ENCODE results near the gene ARHGEF16. TPM values are rescaled to one million over a fixed set of nuclear protein-coding genes. Genes with fewer than 3 reads are reported as not detected.

ARHGEF16 gene
- total RNA-seq, 1 donor from 2014 or later, result not detected

- Mint-ChIP-seq H3K27me3 (ENCODE audit: insufficient read depth) (no peaks in the 10 kb centered on the region), H3K4me3 (no peak overlapping the region), H3K9me3 (no peaks in the 10 kb centered on the region), H3K27ac (no peak overlapping the region), H3K4me1 (ENCODE audit: low read depth) (no peaks in the 10 kb centered on the region), H3K36me3 (ENCODE audit: low read depth) (no peaks in the 10 kb centered on the region)
- intact Hi-C loops (cut with micrococcal nuclease), result no loop called here
- DNase-seq (ENCODE audit: low spot score), result no peak
Measured at GRCh38 chr1:3427711-3428704, 26.5 kb upstream of the ARHGEF16 start.

DNA sequence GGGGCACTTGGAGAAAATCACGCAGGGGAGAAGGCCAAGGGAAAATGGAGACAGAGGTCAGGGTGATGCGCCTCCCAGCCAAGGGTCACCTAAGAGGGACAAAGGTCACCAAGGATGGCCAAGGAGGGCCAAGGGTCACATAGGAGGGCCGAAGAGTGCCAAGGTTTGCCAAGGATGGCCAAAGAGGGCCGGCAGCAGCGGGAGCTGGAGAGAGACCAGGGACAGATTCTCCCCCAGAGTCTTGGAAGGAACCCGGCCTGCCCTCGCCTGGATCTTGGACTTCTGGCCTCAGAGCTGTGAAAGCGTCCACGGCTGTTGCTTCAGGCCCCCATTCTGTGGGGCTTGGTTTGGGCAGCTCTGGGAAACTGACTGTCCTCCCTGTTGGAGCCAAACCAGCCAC, 25.6 kb upstream of the ARHGEF16 start:
- H3K36me3 Mint-ChIP-seq (ENCODE audit: low read depth), result no peaks in the 10 kb centered on the region
- intact Hi-C loops (cut with micrococcal nuclease), result no loop called here
- no peaks in the 10 kb centered on the region for H3K9me3 Mint-ChIP-seq

DNA sequence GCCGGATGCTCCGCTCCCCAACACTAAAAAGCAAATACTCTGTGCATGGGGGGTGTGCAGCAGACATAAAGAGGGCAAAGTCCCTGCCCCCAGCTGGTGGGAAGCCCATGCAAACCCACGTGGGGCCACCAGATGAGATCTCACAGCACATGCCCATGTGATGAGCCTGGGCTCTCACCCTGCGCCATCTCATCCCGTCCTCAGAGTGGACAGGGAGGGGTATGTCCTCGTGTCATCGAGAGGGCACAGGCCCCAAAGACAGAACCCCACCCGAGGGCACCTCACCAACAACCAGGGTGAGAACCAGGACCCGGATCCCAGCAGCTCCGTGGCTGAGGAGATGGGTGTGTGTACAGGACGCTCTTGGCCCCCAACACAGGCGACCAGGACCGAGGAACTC, 25.1 kb upstream of the ARHGEF16 start:
- DNase-seq (ENCODE audit: low spot score), result no peak
- Mint-ChIP-seq H3K27me3 (ENCODE audit: insufficient read depth) (no peaks in the 10 kb centered on the region), H3K36me3 (ENCODE audit: low read depth) (no peaks in the 10 kb centered on the region), H3K27ac (no peak overlapping the region), H3K4me3 (no peak overlapping the region), H3K4me1 (ENCODE audit: low read depth) (no peaks in the 10 kb centered on the region), H3K9me3 (no peaks in the 10 kb centered on the region)
- intact Hi-C loops (cut with micrococcal nuclease), result no loop called here

More for the DNA sequence above, 25.6 kb upstream of the ARHGEF16 start:
- no peaks in the 10 kb centered on the region for H3K4me1 Mint-ChIP-seq (ENCODE audit: low read depth)
- H3K27ac Mint-ChIP-seq, result no peak overlapping the region
- H3K4me3 Mint-ChIP-seq, result no peak overlapping the region
- H3K27me3 Mint-ChIP-seq (ENCODE audit: insufficient read depth), result no peaks in the 10 kb centered on the region
- no peak for DNase-seq (ENCODE audit: low spot score)

DNA sequence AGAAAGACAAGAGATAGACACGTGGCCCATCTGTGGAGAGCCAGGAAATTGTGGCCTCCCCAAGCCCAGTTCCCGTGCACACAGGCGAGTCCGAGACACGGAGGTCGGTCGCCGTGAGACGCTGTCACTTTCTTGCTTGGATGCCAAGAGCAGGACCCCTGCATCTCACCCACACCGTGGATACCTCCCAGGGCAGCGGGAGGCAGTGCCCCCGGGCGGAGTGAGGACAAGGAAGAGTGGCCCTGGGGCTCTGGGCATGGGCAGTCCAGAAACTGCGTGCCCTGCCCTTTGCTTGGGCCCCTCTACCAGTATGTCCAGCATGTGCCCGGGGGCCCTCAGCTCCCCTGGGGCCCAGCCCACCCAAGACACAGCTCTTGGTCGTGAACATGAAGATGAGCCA, 24.7 kb upstream of the ARHGEF16 start:
- H3K4me1 Mint-ChIP-seq (ENCODE audit: low read depth), result no peaks in the 10 kb centered on the region
- H3K4me3 Mint-ChIP-seq, result no peak overlapping the region
- no peaks in the 10 kb centered on the region for H3K36me3 Mint-ChIP-seq (ENCODE audit: low read depth)
- no peaks in the 10 kb centered on the region for H3K27me3 Mint-ChIP-seq (ENCODE audit: insufficient read depth)
- no peak overlapping the region for H3K27ac Mint-ChIP-seq
- intact Hi-C loops (cut with micrococcal nuclease), result no loop called here
- H3K9me3 Mint-ChIP-seq, result no peaks in the 10 kb centered on the region
- DNase-seq (ENCODE audit: low spot score), result no peak

GRCh38 chr1:3430406-3430805, 24.1 kb upstream of the ARHGEF16 start:
- Mint-ChIP-seq H3K9me3 (no peaks in the 10 kb centered on the region), H3K4me1 (ENCODE audit: low read depth) (no peaks in the 10 kb centered on the region)
- intact Hi-C loops (cut with micrococcal nuclease), result no loop called here

DNA sequence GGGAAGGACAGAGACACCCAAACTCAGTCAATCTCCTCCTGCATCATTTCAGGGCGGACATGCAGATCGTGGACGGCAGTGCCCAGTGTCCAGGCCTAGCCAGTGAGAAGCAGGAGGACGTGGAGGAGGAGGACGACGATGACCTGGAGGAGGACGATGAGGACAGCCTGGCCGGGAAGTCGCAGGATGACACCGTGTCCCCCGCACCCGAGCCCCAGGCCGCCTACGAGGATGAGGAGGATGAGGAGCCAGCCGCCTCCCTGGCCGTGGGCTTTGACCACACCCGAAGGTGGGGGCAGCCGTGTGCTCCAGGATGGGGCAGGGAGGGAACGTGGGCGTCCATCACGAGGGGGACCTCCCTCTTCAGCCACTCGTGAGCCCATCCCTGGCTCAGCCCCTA, 23.6 kb upstream of the ARHGEF16 start:
- H3K27me3 Mint-ChIP-seq (ENCODE audit: insufficient read depth), result no peaks in the 10 kb centered on the region
- no peak overlapping the region for H3K4me3 Mint-ChIP-seq
- H3K9me3 Mint-ChIP-seq, result no peaks in the 10 kb centered on the region
- no peak overlapping the region for H3K27ac Mint-ChIP-seq
- no peak for DNase-seq (ENCODE audit: low spot score)
- H3K36me3 Mint-ChIP-seq (ENCODE audit: low read depth), result no peaks in the 10 kb centered on the region
- H3K4me1 Mint-ChIP-seq (ENCODE audit: low read depth), result no peaks in the 10 kb centered on the region
- intact Hi-C loops (cut with micrococcal nuclease), result no loop called here

More at GRCh38 chr1:3430406-3430805, 24.1 kb upstream of the ARHGEF16 start:
- Mint-ChIP-seq H3K27me3 (ENCODE audit: insufficient read depth) (no peaks in the 10 kb centered on the region), H3K27ac (no peak overlapping the region), H3K4me3 (no peak overlapping the region), H3K36me3 (ENCODE audit: low read depth) (no peaks in the 10 kb centered on the region)
- DNase-seq (ENCODE audit: low spot score), result no peak

DNA sequence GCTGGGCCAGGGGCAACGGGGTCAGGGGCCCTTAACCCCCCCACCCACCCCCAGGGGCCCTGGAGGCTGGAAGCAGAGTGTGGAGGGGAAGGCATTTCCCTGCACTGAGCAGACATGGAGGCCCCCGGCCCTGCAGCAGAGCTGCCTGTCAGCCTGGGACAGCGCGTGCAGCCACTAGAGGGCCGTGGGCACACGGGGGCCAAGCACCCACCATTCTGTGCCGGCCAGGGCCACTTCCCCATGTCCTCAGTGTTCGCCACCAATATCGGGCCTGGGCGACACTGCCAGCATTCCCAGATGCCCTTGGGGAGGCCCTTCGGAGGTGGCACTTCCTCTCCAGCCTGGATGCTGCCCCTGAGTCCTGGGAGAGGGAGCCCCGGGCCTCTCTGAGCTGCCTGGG, 23.2 kb upstream of the ARHGEF16 start:
- H3K4me3 Mint-ChIP-seq, result no peak overlapping the region
- H3K36me3 Mint-ChIP-seq (ENCODE audit: low read depth), result no peaks in the 10 kb centered on the region
- H3K4me1 Mint-ChIP-seq (ENCODE audit: low read depth), result no peaks in the 10 kb centered on the region
- no peak for DNase-seq (ENCODE audit: low spot score)
- no peaks in the 10 kb centered on the region for H3K27me3 Mint-ChIP-seq (ENCODE audit: insufficient read depth)
- no peaks in the 10 kb centered on the region for H3K9me3 Mint-ChIP-seq
- intact Hi-C loops (cut with micrococcal nuclease), result no loop called here
- no peak overlapping the region for H3K27ac Mint-ChIP-seq

GRCh38 chr1:3431686-3432085, 22.8 kb upstream of the ARHGEF16 start:
- no peaks in the 10 kb centered on the region for H3K9me3 Mint-ChIP-seq
- H3K4me3 Mint-ChIP-seq, result no peak overlapping the region
- no peak for DNase-seq (ENCODE audit: low spot score)
- no peak overlapping the region for H3K27ac Mint-ChIP-seq
- no peaks in the 10 kb centered on the region for H3K4me1 Mint-ChIP-seq (ENCODE audit: low read depth)
- no peaks in the 10 kb centered on the region for H3K36me3 Mint-ChIP-seq (ENCODE audit: low read depth)
- H3K27me3 Mint-ChIP-seq (ENCODE audit: insufficient read depth), result no peaks in the 10 kb centered on the region
- intact Hi-C loops (cut with micrococcal nuclease), result no loop called here

DNA sequence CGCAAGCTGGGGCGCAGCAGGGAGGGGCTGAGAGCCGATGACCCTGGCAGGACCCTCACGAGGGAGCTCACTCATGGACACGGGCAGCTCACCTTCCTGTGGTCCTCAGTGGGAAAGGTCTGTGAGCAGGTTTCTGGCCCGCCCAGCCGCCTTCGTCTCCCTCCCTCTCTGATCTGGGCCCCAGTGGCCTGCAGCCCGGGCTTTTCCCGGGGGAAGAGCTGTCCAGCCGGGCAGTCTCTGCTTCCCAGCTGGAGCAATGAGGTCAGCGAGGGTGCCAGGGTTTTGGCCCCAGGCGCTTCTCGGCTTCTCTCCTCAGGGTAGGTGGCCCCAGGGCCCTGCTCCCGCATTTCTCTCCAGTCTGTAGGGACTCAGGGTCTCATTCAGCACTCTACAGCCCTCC, 22.2 kb upstream of the ARHGEF16 start:
- intact Hi-C loops (cut with micrococcal nuclease), result no loop called here
- Mint-ChIP-seq H3K4me3 (no peak overlapping the region), H3K27me3 (ENCODE audit: insufficient read depth) (no peaks in the 10 kb centered on the region), H3K36me3 (ENCODE audit: low read depth) (no peaks in the 10 kb centered on the region), H3K4me1 (ENCODE audit: low read depth) (no peaks in the 10 kb centered on the region), H3K27ac (no peak overlapping the region), H3K9me3 (no peaks in the 10 kb centered on the region)
- no peak for DNase-seq (ENCODE audit: low spot score)

DNA sequence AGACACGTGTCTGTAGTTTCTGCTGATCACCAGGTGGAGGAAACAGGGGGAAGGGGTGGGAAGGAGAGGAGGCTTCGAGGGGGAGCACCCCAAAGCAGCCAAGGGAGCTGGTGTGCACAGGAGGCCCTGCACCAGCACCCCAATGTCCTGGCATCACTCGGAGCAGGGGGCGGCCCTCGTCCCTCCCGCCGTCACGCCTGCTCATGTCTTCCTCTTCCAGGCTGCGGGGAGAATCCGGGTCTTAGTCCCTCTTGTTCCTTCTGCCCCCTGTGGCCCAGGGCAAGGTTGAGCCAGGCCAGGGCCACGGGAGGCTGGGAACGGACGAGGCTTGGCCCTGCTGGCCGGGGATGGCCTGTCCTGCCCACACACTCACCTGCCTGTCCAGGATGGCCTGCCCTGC, 21.4 kb upstream of the ARHGEF16 start:
- no peaks in the 10 kb centered on the region for H3K36me3 Mint-ChIP-seq (ENCODE audit: low read depth)
- H3K27me3 Mint-ChIP-seq (ENCODE audit: insufficient read depth), result no peaks in the 10 kb centered on the region
- no peaks in the 10 kb centered on the region for H3K4me1 Mint-ChIP-seq (ENCODE audit: low read depth)
- no peaks in the 10 kb centered on the region for H3K9me3 Mint-ChIP-seq
- no peak overlapping the region for H3K4me3 Mint-ChIP-seq
- no peak overlapping the region for H3K27ac Mint-ChIP-seq
- no peak for DNase-seq (ENCODE audit: low spot score)
- intact Hi-C loops (cut with micrococcal nuclease), result no loop called here

- no peaks in the 10 kb centered on the region for H3K4me1 Mint-ChIP-seq (ENCODE audit: low read depth)
- no peaks in the 10 kb centered on the region for H3K27me3 Mint-ChIP-seq (ENCODE audit: insufficient read depth)
- no peaks in the 10 kb centered on the region for H3K9me3 Mint-ChIP-seq
- DNase-seq (ENCODE audit: low spot score), result no peak
- intact Hi-C loops (cut with micrococcal nuclease), result no loop called here
- H3K36me3 Mint-ChIP-seq (ENCODE audit: low read depth), result no peaks in the 10 kb centered on the region
- no peak overlapping the region for H3K27ac Mint-ChIP-seq
- H3K4me3 Mint-ChIP-seq, result no peak overlapping the region
Measured at GRCh38 chr1:3433596-3434320, 20.7 kb upstream of the ARHGEF16 start.

- intact Hi-C loops (cut with micrococcal nuclease), result no loop called here
Measured at GRCh38 chr1:3434406-3435110, 19.9 kb upstream of the ARHGEF16 start.

GRCh38 chr1:3435666-3436065, 18.8 kb upstream of the ARHGEF16 start:
- H3K27me3 Mint-ChIP-seq (ENCODE audit: insufficient read depth), result no peaks in the 10 kb centered on the region
- H3K4me1 Mint-ChIP-seq (ENCODE audit: low read depth), result no peaks in the 10 kb centered on the region
- no peaks in the 10 kb centered on the region for H3K9me3 Mint-ChIP-seq

More at GRCh38 chr1:3434406-3435110, 19.9 kb upstream of the ARHGEF16 start:
- no peak for DNase-seq (ENCODE audit: low spot score)
- Mint-ChIP-seq H3K27me3 (ENCODE audit: insufficient read depth) (no peaks in the 10 kb centered on the region), H3K4me1 (ENCODE audit: low read depth) (no peaks in the 10 kb centered on the region), H3K27ac (no peak overlapping the region), H3K36me3 (ENCODE audit: low read depth) (no peaks in the 10 kb centered on the region), H3K4me3 (no peak overlapping the region), H3K9me3 (no peaks in the 10 kb centered on the region)

More at GRCh38 chr1:3435666-3436065, 18.8 kb upstream of the ARHGEF16 start:
- no peak for DNase-seq (ENCODE audit: low spot score)
- Mint-ChIP-seq H3K27ac (no peak overlapping the region), H3K36me3 (ENCODE audit: low read depth) (no peaks in the 10 kb centered on the region), H3K4me3 (no peak overlapping the region)
- intact Hi-C loops (cut with micrococcal nuclease), result no loop called here

All from activated T-helper 1 cell treated with anti-CD3 and anti-CD28 coated beads, Interleukin-12 subunit alpha, Interleukin-12 subunit beta, Interleukin-2, Interleukin-4 antibody, amounts not matched to agents 30 ng/mL and 10 ng/mL and 1 ng/mL, durations not matched to agents 14 hours and 24 hours and 36 hours (primary cell).